Cardiac fibroblast (primary cell): Measurements from ENCODE around the gene DOP1B.

Experiments
- DNase-seq, 2 donors: peaks; one replicate each; pipeline versions ENCODE4 v3.0.0 to v3.0.0-alpha.2; 2010; ENCODE audit warnings: low read depth in 2 of 2
- H3K4me3 ChIP-seq, 2 donors: replicated peaks in 1 of 2; 1 replicate in 1 of 2; 2 replicates in 1 of 2; pipeline ENCODE4 v1.5.1; 2011; ENCODE audit warnings: low read depth in 2 of 2, low read length in 2 of 2, mild to moderate bottlenecking in 2 of 2, moderate library complexity in 1 of 2
- CTCF ChIP-seq: IDR thresholded peaks from one replicate; pipeline ENCODE4 v1.5.1; 2011; ENCODE audit warnings: low read depth, mild to moderate bottlenecking, low read length, inconsistent platforms

DOP1B gene

GRCh38 chr21:36200081-36200561, 43.5 kb downstream of the DOP1B start:
- no peak for DNase-seq
- no peak overlapping the region for H3K4me3 ChIP-seq
- no peak for TF ChIP-seq CTCF

DNA sequence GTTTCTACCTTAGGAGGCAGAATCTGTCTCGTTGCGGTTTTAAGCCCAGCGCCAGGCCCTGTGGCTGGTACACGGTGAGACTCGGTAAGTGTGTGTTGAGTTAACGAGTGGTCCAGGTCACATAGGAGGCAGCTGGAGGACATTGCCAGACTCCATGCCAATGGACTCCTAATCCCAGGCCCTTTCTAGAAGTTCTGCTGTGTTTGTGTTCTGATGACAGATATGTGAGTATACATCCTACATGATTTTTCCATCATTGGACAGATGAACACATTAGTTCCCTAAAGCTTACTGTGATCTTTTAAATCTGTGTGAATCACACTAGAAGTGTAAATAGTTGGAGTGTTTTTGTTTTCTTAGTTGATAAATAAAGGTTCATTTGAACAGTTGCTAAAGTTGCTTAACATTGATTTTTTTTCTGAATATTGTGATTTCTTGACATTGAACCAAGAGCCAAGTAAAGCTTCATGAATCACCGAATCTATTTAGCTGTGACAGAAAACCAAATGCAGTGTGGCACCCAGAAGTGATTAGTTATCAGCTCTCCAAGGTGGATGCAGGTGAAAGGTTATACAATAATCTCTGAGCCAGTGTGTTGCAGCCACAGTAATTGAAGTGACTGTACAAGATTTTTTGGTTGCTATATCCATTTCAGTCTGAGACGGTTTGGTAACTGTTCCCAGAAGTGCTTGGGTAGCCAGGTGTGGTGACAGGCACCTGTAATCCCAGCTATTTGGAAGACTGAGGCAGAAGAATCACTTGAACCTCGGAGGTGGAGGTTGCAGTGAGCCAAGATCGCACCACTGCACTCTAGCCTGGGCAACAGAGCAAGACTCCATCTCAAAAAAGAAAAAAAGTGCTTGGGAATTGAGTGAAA, 46.3 kb downstream of the DOP1B start:
- DNase-seq, result peak in 1 of 2 donors; percentile 43
- TF ChIP-seq CTCF, result no peak
- H3K4me3 ChIP-seq, result no peak overlapping the region

GRCh38 chr21:36203603-36203889, 46.9 kb downstream of the DOP1B start:
- no peak overlapping the region for H3K4me3 ChIP-seq
- no peak for TF ChIP-seq CTCF
- peak; percentile 64 to 87 for DNase-seq

DNA sequence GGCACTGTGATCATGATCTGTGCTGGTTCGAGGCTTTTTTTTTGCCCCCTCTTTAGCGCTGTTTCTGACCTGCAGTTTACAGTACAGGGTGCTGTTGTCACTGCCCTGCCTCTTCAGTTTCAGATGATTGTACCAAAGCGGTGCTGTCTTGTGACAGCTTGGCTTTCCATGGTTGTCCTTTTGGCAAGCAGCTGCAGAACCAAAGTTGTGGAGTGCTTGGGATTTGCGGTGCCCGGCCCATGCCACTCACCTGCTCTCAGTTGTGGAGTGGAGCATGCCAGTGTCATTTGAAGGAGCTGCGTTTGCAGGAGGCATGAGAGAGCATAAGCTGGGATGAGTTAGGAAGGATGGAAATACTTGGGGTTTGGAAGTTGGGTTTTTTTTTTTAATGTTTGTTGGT, 48.4 kb downstream of the DOP1B start:
- DNase-seq, result no peak
- H3K4me3 ChIP-seq, result no peak overlapping the region
- TF ChIP-seq CTCF, result no peak

- no peak for TF ChIP-seq CTCF
- no peak overlapping the region for H3K4me3 ChIP-seq
- DNase-seq, result no peak
Measured at GRCh38 chr21:36205962-36206361, 49.3 kb downstream of the DOP1B start.
